ENCODE measurements around the gene UBE2A.

The UBE2A gene

DNA sequence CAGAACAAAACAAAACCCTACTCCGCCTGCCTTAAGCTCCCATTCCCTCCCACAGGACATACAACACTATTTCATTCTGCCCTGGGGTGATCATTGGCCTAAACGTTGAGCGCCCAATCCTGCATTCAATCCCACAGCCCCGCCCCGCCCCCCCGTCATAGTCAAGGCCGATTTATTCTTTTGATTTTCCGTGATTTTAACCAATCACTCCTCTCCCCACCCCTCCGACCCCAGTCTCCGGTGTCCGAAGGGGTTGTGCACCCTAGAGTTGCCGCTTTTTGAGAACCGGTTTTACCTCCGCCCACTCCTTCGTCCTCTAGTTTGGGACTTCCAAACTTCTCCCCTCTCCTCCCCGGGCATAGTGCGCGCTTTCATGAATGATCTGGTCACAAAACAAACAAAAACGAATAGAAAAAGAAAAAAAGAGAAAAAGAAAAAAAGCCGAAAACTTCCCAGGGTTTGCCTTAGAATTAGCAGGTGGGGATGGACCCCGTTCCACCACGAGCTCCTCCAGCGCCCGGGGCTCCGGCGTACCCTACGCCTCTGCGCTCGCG lies 446 bp upstream of the UBE2A start:
- no peak for FAIRE-seq
- peak; percentile 25 for DNase-seq (ENCODE audit: insufficient read length)
- TF ChIP-seq POLR2AphosphoS5 (IDR thresholded peaks at IDR 0.05; ENCODE audit: low read depth, low read length) (no peak), POLR2A (IDR thresholded peaks at IDR 0.05; ENCODE audit: low read depth, low read length) (no peak), TAF1 (IDR thresholded peaks at IDR 0.05; ENCODE audit: borderline replicate concordance, low read depth, low read length) (no peak)

DNA sequence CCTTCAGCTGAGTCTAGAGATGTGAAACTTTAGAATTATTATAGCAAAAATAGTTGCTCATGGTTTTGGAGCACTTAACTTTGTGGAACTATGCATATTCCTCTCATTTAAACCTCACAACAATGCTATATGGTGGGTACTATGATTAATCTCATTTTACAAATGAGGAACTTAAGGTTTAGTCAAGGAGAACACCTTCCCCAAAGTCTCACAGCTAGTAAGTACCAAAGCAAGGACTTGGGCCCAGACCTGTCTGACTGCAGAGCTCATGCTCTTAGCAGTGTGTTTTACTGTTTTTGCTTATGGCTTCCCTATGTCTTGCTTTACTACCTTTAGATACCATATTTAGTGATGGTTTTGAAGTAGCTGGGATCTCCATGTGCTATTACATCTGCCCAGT lies 5.1 kb downstream of the UBE2A start:
- TF ChIP-seq TAF1 (IDR thresholded peaks at IDR 0.05; ENCODE audit: borderline replicate concordance, low read depth, low read length), result no peak
- no peak for TF ChIP-seq POLR2AphosphoS5 (IDR thresholded peaks at IDR 0.05; ENCODE audit: low read depth, low read length)
- TF ChIP-seq POLR2A (IDR thresholded peaks at IDR 0.05; ENCODE audit: low read depth, low read length), result no peak
- DNase-seq (ENCODE audit: insufficient read length) (no peak), FAIRE-seq (peak; percentile 87)

DNA sequence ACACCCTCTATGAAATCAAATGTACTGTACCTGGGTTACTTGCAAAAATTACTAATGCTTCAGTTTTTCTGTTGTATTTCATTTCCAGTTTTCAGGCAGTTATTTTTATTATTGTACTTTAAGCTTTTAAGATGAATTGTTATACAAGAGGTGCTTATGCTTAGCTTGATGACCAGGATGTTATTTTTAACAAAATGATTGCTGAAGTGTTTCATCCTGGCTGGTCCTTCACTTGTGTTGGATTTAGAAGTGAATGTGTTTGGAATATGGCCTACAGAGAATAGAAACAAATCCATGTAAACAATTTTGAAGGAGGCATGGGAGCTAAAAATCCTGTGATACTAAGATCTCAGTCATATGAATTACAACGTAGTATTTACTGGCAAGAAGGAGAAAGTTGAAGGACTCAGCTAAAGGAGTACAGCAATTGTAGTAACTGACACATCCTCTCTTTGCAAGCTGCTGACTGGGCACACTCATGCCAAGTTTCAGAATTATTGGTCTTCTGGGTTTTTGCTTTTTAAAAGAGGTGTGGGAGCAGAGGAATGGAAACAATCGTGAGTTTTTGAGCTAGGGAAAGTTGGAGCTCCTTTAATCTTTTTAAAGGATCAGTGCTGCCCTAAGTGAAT lies 9.2 kb downstream of the UBE2A start:
- FAIRE-seq (peak; percentile 66), DNase-seq (ENCODE audit: insufficient read length) (no peak)
- TF ChIP-seq TAF1 (IDR thresholded peaks at IDR 0.05; ENCODE audit: borderline replicate concordance, low read depth, low read length) (no peak), POLR2AphosphoS5 (IDR thresholded peaks at IDR 0.05; ENCODE audit: low read depth, low read length) (no peak), POLR2A (IDR thresholded peaks at IDR 0.05; ENCODE audit: low read depth, low read length) (no peak)

GRCh38 chrX:119589810-119590209 lies 15.4 kb downstream of the UBE2A start:
- no peak for FAIRE-seq
- no peak for TF ChIP-seq POLR2AphosphoS5 (IDR thresholded peaks at IDR 0.05; ENCODE audit: low read depth, low read length)

GRCh38 chrX:119602701-119603255 lies 28.4 kb downstream of the UBE2A start:
- TF ChIP-seq TAF1 (IDR thresholded peaks at IDR 0.05; ENCODE audit: borderline replicate concordance, low read depth, low read length), result no peak
- TF ChIP-seq POLR2AphosphoS5 (IDR thresholded peaks at IDR 0.05; ENCODE audit: low read depth, low read length), result no peak
- TF ChIP-seq POLR2A (IDR thresholded peaks at IDR 0.05; ENCODE audit: low read depth, low read length), result no peak
- DNase-seq (ENCODE audit: insufficient read length), result no peak
- FAIRE-seq, result peak; percentile 81

More at GRCh38 chrX:119589810-119590209, 15.4 kb downstream of the UBE2A start:
- DNase-seq (ENCODE audit: insufficient read length), result no peak

GRCh38 chrX:119604766-119605463 lies 30.6 kb downstream of the UBE2A start:
- TF ChIP-seq POLR2A (IDR thresholded peaks at IDR 0.05; ENCODE audit: low read depth, low read length), result no peak
- no peak for TF ChIP-seq POLR2AphosphoS5 (IDR thresholded peaks at IDR 0.05; ENCODE audit: low read depth, low read length)
- no peak for TF ChIP-seq TAF1 (IDR thresholded peaks at IDR 0.05; ENCODE audit: borderline replicate concordance, low read depth, low read length)
- DNase-seq (ENCODE audit: insufficient read length), result no peak
- FAIRE-seq, result no peak

- no peak for TF ChIP-seq POLR2AphosphoS5 (IDR thresholded peaks at IDR 0.05; ENCODE audit: low read depth, low read length)
- TF ChIP-seq POLR2A (IDR thresholded peaks at IDR 0.05; ENCODE audit: low read depth, low read length), result no peak
- TF ChIP-seq TAF1 (IDR thresholded peaks at IDR 0.05; ENCODE audit: borderline replicate concordance, low read depth, low read length), result no peak
- DNase-seq (ENCODE audit: insufficient read length), result no peak
- FAIRE-seq, result peak; percentile 70
Observed at GRCh38 chrX:119605464-119606279, 31.3 kb downstream of the UBE2A start.

GRCh38 chrX:119606280-119607017 lies 32.1 kb downstream of the UBE2A start, which contains the start of gene NKRF:
NKRF (minus strand) TSS chrX:119606424.
- FAIRE-seq (peak; percentile 85), DNase-seq (ENCODE audit: insufficient read length) (peak; percentile 60)
- TF ChIP-seq TAF1 (IDR thresholded peaks at IDR 0.05; ENCODE audit: borderline replicate concordance, low read depth, low read length), result peak; percentile 86
- peak; percentile 96 for TF ChIP-seq POLR2A (IDR thresholded peaks at IDR 0.05; ENCODE audit: low read depth, low read length)
- TF ChIP-seq POLR2AphosphoS5 (IDR thresholded peaks at IDR 0.05; ENCODE audit: low read depth, low read length), result peak; percentile 96

GRCh38 chrX:119607018-119607389 lies 32.6 kb downstream of the UBE2A start:
- FAIRE-seq (peak; percentile 76), DNase-seq (ENCODE audit: insufficient read length) (no peak)
- no peak for TF ChIP-seq POLR2A (IDR thresholded peaks at IDR 0.05; ENCODE audit: low read depth, low read length)
- no peak for TF ChIP-seq TAF1 (IDR thresholded peaks at IDR 0.05; ENCODE audit: borderline replicate concordance, low read depth, low read length)
- no peak for TF ChIP-seq POLR2AphosphoS5 (IDR thresholded peaks at IDR 0.05; ENCODE audit: low read depth, low read length)

DNA sequence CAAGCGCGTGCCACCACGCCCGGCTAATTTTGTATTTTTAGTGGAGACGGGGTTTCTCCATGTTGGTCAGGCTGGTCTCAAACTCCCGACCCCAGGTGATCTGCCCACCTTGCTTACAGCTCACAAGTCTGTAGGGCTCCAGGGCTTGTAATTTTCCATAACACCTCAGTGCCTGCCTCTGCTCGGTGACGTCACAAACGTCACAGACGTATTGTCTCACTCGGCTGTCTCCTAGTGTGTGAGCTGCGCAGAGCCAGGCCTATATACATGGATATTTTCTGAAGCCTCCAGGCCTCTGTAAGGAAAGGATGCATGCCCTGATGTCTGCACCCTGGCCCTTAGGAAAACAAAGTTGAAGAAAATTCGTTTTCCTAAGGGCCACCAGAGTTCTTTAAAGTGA lies 40.4 kb downstream of the UBE2A start:
- TF ChIP-seq TAF1 (IDR thresholded peaks at IDR 0.05; ENCODE audit: borderline replicate concordance, low read depth, low read length), result no peak
- TF ChIP-seq POLR2AphosphoS5 (IDR thresholded peaks at IDR 0.05; ENCODE audit: low read depth, low read length), result no peak
- TF ChIP-seq POLR2A (IDR thresholded peaks at IDR 0.05; ENCODE audit: low read depth, low read length), result no peak
- FAIRE-seq, result no peak
- DNase-seq (ENCODE audit: insufficient read length), result no peak
